ENCODE measurements around the gene TAS2R1. TPM values are rescaled to one million over a fixed set of nuclear protein-coding genes. Genes with fewer than 3 reads are reported as not detected.

Gene TAS2R1
- total RNA-seq, 1 experiment from 2014 or later: not detected

GRCh38 chr5:9661316-9662015 lies 31.3 kb upstream of the TAS2R1 start:
- peaks cover 7% of the 10 kb centered on the region for H3K9me3 Mint-ChIP-seq (ENCODE audit: low read depth, unreplicated experiment)

GRCh38 chr5:9658706-9659105 lies 28.6 kb upstream of the TAS2R1 start:
- no TSS peak for BruUV-seq (replicated peaks)
- peaks cover 3% of the 10 kb centered on the region for H3K9me3 Mint-ChIP-seq (ENCODE audit: low read depth, unreplicated experiment)
- H3K36me3 Mint-ChIP-seq (ENCODE audit: insufficient read depth, unreplicated experiment): no peaks in the 10 kb centered on the region
- H3K27ac Mint-ChIP-seq (ENCODE audit: unreplicated experiment): no peak overlapping the region
- intact Hi-C loops (cut with micrococcal nuclease; ENCODE audit: unreplicated experiment): no loop called here
- TF ChIP-seq CTCF (IDR thresholded peaks at IDR 0.05; ENCODE audit: unreplicated experiment): no peak
- H3K27me3 Mint-ChIP-seq (ENCODE audit: unreplicated experiment): no peaks in the 10 kb centered on the region
- H3K4me1 Mint-ChIP-seq (ENCODE audit: low read depth, unreplicated experiment): no peaks in the 10 kb centered on the region
- CTCF ChIA-PET: no interaction called here
- DNase-seq: no peak
- no peak overlapping the region for H3K4me3 Mint-ChIP-seq (ENCODE audit: low read depth, unreplicated experiment)

More at GRCh38 chr5:9661316-9662015, 31.3 kb upstream of the TAS2R1 start:
- H3K27me3 Mint-ChIP-seq (ENCODE audit: unreplicated experiment): no peaks in the 10 kb centered on the region
- intact Hi-C loops (cut with micrococcal nuclease; ENCODE audit: unreplicated experiment): no loop called here
- no peaks in the 10 kb centered on the region for H3K36me3 Mint-ChIP-seq (ENCODE audit: insufficient read depth, unreplicated experiment)
- no peak overlapping the region for H3K27ac Mint-ChIP-seq (ENCODE audit: unreplicated experiment)
- no peak overlapping the region for H3K4me3 Mint-ChIP-seq (ENCODE audit: low read depth, unreplicated experiment)
- CTCF ChIA-PET: no interaction called here
- no peak for TF ChIP-seq CTCF (IDR thresholded peaks at IDR 0.05; ENCODE audit: unreplicated experiment)
- BruUV-seq (replicated peaks): no TSS peak
- no peak for DNase-seq
- H3K4me1 Mint-ChIP-seq (ENCODE audit: low read depth, unreplicated experiment): no peaks in the 10 kb centered on the region

- no peak for TF ChIP-seq CTCF (IDR thresholded peaks at IDR 0.05; ENCODE audit: unreplicated experiment)
- Mint-ChIP-seq H3K27me3 (ENCODE audit: unreplicated experiment) (no peaks in the 10 kb centered on the region), H3K4me3 (ENCODE audit: low read depth, unreplicated experiment) (no peak overlapping the region), H3K4me1 (ENCODE audit: low read depth, unreplicated experiment) (no peaks in the 10 kb centered on the region), H3K9me3 (ENCODE audit: low read depth, unreplicated experiment) (peaks cover 7% of the 10 kb centered on the region), H3K36me3 (ENCODE audit: insufficient read depth, unreplicated experiment) (no peaks in the 10 kb centered on the region), H3K27ac (ENCODE audit: unreplicated experiment) (no peak overlapping the region)
- DNase-seq: no peak
- intact Hi-C loops (cut with micrococcal nuclease; ENCODE audit: unreplicated experiment): no loop called here
- CTCF ChIA-PET: no interaction called here
- BruUV-seq (replicated peaks): no TSS peak
These were observed 27.7 kb upstream of the TAS2R1 start for GRCh38 chr5:9657819-9658218.

- Mint-ChIP-seq H3K4me1 (ENCODE audit: low read depth, unreplicated experiment) (no peaks in the 10 kb centered on the region), H3K36me3 (ENCODE audit: insufficient read depth, unreplicated experiment) (no peaks in the 10 kb centered on the region), H3K4me3 (ENCODE audit: low read depth, unreplicated experiment) (no peak overlapping the region), H3K9me3 (ENCODE audit: low read depth, unreplicated experiment) (peaks cover 7% of the 10 kb centered on the region), H3K27me3 (ENCODE audit: unreplicated experiment) (no peaks in the 10 kb centered on the region), H3K27ac (ENCODE audit: unreplicated experiment) (no peak overlapping the region)
- CTCF ChIA-PET: no interaction called here
- intact Hi-C loops (cut with micrococcal nuclease; ENCODE audit: unreplicated experiment): no loop called here
- no peak for DNase-seq
- TF ChIP-seq CTCF (IDR thresholded peaks at IDR 0.05; ENCODE audit: unreplicated experiment): no peak
- BruUV-seq (replicated peaks): no TSS peak
These were observed 25.5 kb upstream of the TAS2R1 start for GRCh38 chr5:9655641-9656040.

Measured in Calu3 (cell line).